ENCODE data around the gene FAM219A.

Gene FAM219A, protein sequence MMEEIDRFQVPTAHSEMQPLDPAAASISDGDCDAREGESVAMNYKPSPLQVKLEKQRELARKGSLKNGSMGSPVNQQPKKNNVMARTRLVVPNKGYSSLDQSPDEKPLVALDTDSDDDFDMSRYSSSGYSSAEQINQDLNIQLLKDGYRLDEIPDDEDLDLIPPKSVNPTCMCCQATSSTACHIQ

DNA sequence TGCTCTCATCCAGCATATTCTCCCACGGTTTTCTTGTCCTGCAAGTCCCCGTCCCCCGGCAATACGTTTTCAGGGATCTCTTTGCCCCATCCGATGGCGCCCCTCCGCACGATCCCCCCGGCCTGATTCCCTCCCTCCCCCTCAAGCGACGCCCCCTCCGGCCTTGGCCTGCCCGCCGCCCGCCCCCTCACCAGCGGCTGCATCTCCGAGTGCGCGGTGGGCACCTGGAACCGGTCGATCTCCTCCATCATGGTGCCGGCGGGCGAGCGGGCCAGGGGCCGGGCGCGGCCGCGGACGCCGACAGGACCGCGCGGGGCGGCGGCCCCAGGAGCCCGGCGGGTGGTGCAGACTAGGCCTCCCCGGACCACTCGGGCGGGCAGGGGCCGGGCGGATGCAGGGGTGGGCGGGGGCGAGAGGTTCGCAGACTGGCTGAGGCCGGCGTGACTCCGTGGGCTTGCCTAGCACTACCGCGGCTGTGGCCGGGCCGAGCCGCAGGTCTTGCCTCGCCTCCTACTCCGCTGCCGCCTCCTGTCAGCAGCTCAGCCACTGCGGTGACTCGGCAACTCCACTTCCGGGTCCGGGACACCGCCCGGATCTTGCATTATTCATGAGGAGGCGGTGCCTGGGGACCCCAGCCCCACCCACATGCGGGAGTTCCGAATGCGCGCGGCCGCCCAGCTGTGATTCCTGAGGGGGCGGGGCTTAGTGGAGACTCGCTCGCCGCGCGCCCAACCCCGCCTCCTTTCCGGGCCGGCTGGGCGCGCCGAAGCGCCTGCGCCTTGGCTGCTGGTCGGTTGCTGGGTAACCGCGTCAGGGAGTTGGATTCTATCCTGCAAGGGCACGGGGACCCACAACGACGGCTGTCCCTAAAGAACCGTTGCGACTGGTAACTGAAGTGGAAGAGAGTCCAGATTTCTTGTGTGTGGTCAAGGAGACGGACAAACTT, at the start of gene FAM219A, which contains the start of gene DNAI1:
Gene FAM219A (minus strand): TSS at position 558 of the 946 bp plus-strand sequence. CDS start 307 bp downstream, at position 251.
Gene DNAI1 (plus strand): TSS at position 793 of the 946 bp plus-strand sequence. CDS start 201 bp downstream, outside the sequence.
- in situ Hi-C loops (cut with MboI; ENCODE audit: low sequenced_read_pairs): no loop called here

DNA sequence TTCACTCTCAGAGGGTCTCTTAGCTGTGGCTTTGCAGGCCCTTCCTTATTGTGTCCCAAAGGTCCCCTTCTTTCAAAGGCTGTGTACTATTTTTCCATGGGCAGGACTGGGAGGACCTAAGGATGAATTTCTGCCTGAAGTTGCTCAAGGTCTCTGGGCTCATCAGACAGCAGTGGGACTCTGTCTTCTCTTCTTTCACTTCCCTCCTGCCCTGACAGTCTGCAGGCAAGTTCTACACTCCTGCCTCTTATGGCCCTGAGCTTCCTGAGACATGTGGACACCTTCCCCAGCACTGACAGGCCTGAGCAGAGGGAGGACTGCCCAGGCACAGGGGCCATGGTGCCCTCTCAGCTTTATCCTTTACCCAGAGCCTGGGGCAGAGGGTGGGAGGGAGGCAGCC, 49.6 kb upstream of the FAM219A start:
- in situ Hi-C loops (cut with MboI; ENCODE audit: low sequenced_read_pairs): loop anchor here (5.0 kb wide), 1 partner anchor 106 kb away; no protein-coding TSS in a partner anchor

GRCh38 chr9:34507556-34507955, 49.2 kb upstream of the FAM219A start:
- in situ Hi-C loops (cut with MboI; ENCODE audit: low sequenced_read_pairs): loop anchor here (5.0 kb wide), 1 partner anchor 105 kb away; no protein-coding TSS in a partner anchor

DNA sequence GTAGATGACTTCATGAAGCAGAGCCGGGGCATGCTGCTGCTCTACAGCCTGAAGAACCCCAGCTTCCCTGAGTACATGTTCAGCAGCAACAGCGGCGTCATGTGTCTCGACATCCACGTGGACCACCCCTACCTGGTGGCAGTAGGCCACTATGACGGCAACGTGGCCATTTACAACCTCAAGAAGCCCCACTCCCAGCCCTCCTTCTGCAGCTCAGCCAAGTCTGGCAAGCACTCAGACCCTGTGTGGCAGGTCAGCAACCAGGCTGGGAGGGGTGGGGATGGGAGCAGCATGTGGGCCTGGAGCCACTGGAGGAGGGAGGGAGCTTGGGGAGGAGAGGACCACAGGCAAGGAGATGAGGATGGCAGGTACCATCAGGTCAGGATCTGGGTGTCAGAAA, 48.3 kb upstream of the FAM219A start:
- in situ Hi-C loops (cut with MboI; ENCODE audit: low sequenced_read_pairs): loop anchor here (5.0 kb wide), 1 partner anchor 104 kb away; no protein-coding TSS in a partner anchor

DNA sequence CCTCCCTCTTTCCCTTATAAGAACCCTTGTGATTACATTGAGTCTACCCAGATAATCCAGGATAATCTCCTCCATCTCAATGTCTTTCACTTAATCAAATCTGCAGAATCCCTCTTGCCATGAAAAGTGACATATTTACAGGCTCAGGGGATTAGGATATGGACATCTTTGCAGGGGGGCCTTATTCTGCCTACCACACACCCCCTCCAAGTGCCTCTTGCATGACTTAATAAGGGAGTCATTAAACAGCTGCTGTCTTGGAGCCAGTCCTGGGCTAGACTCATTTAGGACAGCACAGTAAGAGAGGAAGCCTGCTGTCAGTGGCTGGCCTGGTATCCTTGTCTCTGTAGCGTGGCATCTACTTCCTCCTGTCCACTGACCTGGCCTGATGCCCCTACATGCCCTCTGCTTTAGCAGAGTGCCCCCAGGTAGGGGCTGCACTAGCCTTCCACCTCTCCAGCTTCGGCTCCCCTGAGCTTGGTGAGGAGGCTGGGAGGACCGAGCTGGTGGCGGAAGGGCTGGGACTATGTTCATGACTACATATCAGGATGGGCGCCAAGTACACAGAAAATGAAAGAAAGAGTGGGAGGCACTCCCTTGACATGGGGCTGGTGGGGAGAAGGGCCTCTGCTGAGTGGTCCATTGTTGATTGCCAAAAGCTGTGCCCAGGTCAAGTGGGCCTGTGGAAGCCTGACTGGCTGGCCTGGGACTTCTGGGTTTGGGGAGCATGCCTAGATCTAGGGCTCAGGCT, 47.2 kb upstream of the FAM219A start:
- in situ Hi-C loops (cut with MboI; ENCODE audit: low sequenced_read_pairs): loop anchor here (5.0 kb wide), 1 partner anchor 103 kb away; no protein-coding TSS in a partner anchor

DNA sequence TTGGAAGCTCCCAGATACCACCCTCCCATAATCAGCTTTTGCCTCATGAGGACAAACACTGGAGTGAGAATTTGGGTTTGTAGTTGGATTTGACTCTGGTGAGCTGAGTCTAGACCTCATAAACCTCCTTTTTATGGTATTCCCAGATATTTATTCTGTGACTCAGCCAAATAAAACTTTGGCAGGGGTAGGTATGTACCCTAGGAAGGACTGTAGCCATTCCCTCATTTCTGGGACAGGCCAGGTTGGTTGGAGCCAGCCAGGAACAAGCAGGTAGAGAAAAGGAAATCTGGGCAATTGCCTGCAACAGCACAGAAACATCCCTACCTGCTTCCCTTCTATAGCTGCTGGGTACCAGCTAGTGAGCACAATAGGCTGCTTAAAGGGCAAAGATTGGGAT, 45.0 kb upstream of the FAM219A start:
- in situ Hi-C loops (cut with MboI; ENCODE audit: low sequenced_read_pairs): no loop called here

DNA sequence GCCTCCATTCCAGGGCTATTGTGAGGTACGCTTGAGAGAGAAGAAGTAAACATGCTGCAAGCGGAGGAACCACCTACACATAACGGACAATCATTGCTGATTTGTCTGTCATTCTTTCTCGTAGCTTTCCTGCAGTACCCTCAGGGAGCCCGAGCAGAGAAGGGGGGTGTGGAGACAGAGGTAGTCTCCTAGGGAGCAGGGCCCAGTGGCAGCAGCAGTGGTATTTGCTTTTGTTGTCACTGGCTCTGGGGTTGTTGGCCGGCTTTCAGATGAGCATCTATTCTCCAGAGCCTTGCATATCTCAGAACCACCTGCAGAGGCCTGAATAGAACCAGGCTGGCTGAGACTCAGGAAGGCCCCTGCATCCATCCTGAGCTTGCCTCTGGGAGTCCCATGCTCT, 44.5 kb upstream of the FAM219A start:
- in situ Hi-C loops (cut with MboI; ENCODE audit: low sequenced_read_pairs): no loop called here

DNA sequence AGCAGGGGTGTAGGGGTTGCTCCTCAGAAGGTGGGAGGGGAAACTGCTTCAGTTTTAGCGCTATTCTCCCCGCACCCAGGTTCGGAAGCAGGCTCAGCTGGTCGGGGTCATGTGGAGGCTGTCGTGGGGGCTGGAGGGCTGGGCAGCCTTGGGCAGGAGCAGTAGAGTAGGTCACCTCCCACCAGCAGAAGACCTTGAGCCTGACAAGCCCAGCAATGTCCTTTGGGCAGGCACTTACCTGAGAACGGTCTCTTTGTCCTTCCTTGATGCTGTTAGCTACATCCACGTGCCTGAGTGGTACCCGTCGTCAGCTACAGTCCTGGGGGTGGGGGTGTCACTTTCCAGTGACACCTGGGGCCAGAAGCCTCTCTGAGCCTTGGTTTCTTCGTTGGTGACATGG, 44.1 kb upstream of the FAM219A start:
- in situ Hi-C loops (cut with MboI; ENCODE audit: low sequenced_read_pairs): no loop called here

DNA sequence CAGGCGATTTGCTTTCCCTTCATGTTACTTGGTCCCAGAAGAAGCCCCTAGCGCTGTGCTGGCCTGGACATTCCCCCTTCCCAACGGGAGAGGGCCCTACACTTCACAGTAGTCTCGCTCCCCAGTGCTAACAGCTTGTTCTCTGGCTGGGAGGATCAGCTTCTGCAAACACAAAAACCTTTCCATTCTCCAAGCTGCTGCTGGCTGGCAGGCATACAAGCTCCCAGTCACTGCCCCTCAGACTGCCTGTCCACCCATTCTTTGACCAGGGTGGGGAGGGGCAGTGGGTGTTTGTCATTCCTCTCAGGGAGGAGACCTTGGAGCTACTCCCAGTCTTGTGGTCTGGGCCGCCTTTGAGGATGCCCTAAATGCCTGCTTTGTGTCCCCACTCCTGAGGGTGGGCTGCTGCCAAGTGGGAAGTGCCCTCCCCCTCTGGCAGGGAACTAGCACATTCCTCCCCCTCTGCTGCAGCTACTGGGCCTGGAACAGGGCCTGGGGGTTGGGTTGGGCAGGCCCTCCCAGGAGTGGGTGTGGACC, 43.6 kb upstream of the FAM219A start:
- in situ Hi-C loops (cut with MboI; ENCODE audit: low sequenced_read_pairs): no loop called here

- in situ Hi-C loops (cut with MboI; ENCODE audit: low sequenced_read_pairs): no loop called here
Observed at GRCh38 chr9:34501372-34501771, 43.0 kb upstream of the FAM219A start.

- in situ Hi-C loops (cut with MboI; ENCODE audit: low sequenced_read_pairs): no loop called here
Observed at GRCh38 chr9:34500623-34501267, 42.4 kb upstream of the FAM219A start.

- in situ Hi-C loops (cut with MboI; ENCODE audit: low sequenced_read_pairs): no loop called here
Observed at GRCh38 chr9:34499076-34499475, 40.7 kb upstream of the FAM219A start.

DNA sequence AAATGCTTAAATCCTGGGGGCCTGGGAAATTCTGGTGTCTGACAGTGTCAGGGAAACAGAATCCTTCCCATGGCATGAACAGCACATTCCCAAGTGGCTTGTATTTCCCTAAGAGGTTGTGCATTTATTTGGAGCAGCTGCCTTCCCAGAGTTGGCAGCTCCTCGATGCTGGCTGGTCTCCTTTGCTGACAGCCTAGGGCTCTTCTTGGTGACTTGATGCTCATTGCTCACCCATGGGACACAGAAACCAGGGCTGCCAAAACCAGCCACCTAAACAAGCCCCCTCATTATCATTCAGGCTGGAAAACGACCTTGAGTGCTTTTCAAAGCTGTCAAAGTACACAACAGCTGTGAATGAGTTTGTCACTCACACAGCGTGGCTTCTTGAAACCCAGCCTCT, 40.2 kb upstream of the FAM219A start:
- in situ Hi-C loops (cut with MboI; ENCODE audit: low sequenced_read_pairs): no loop called here

DNA sequence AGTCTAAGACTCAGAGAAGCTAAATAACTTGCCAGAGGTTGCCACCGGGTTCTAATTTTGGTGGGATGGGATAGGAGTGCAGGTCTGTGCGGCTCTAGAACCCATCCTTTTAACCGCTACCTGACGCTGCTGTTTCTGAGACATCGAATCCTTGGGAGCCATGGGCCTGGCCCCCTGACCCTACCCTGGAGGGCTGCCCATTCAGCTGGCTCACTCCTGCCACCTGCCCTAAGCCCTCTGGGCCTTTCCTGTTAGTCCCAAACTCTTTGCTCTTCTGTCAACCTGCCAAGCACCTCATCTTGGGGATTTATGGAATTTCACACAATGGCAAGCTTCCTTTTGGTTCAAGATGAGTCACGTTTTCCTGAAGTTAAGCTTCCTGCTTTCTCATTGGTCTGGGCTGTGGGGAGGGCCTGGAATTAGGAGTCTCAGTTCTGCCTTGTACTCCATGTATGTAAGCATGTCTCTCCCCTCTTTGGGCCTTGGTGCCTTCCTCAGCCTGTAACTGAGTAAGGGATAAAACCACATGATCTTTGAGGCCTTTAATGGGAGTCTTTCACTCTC, 37.9 kb upstream of the FAM219A start:
- in situ Hi-C loops (cut with MboI; ENCODE audit: low sequenced_read_pairs): no loop called here

DNA sequence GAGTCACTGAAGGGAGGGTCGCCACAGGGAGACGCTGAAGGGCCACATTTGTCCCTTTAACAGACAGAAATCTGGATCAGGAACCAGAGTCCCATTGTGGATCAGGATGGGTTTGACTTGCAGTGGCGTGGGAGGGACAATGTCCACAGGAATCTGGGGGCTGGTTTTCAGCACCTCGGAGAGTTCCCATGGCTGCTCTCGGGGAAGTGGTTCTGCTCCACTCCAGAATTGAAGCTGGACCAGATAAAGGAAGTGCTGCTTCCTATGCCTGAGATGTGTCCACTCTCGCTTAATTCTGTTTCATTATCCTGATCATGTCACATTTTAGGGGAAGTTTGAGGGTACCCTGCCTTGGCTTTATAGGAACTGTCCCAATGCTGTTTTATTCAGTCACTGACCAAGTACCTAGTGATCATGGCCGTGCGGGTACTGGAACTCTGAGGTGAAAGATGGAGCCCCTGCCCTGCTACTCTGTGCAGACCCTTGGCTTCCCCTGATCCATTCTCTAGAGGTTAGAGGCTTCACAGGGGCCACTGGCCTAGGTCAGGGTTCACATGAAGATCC, 35.7 kb upstream of the FAM219A start:
- in situ Hi-C loops (cut with MboI; ENCODE audit: low sequenced_read_pairs): no loop called here

DNA sequence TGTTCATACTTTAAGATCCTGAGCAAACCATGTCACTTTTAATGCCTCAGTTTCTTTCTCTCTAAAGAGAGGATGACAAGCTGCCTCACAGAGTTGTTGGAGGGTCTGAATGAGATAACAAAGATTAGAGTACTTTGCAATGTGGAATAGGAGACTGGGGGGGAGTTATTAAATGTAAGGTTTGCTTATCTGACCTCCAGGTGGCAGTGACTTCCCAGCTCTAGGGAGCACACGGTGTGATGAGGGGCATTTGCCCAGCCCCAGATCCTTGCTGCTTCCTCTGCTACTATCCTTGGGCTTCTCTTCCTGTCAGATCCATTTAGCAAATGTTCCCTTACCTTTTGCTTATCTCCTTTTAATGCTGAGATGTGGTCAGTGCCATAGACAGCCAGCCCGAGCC, 33.7 kb upstream of the FAM219A start:
- in situ Hi-C loops (cut with MboI; ENCODE audit: low sequenced_read_pairs): no loop called here

GRCh38 chr9:34491596-34491995, 33.2 kb upstream of the FAM219A start:
- in situ Hi-C loops (cut with MboI; ENCODE audit: low sequenced_read_pairs): no loop called here

- in situ Hi-C loops (cut with MboI; ENCODE audit: low sequenced_read_pairs): no loop called here
Observed at GRCh38 chr9:34490760-34491159, 32.4 kb upstream of the FAM219A start.

GRCh38 chr9:34490360-34490759, 32.0 kb upstream of the FAM219A start:
- in situ Hi-C loops (cut with MboI; ENCODE audit: low sequenced_read_pairs): no loop called here

DNA sequence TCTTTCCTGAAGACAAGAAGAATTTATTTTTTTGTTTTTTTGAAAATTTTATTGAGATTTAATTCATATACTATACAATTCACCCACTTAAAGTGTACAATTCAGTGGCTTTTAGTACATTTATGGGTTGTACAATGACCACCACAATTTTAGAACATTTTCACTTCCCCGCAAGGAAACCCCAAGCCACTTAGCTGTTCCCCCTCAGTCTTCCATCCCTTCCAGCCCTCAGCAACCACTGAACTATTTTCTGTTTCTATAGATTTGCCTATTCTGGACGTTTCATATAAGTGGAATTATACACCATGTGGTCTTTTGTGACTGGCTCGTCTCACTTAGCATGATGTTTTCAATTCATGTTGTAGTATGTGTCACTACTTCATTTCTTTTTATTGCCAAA, 28.2 kb upstream of the FAM219A start:
- in situ Hi-C loops (cut with MboI; ENCODE audit: low sequenced_read_pairs): no loop called here
